ENCODE data around the gene TIMM10. TPM values are rescaled to one million over a fixed set of nuclear protein-coding genes. Genes with fewer than 3 reads are reported as not detected.
A peak's percentile ranks its signal among the peaks of the same experiment; 100 is the strongest.

The TIMM10 gene
- total RNA-seq, 2 donors from 2014 or later = 17.0 to 19.1 TPM

DNA sequence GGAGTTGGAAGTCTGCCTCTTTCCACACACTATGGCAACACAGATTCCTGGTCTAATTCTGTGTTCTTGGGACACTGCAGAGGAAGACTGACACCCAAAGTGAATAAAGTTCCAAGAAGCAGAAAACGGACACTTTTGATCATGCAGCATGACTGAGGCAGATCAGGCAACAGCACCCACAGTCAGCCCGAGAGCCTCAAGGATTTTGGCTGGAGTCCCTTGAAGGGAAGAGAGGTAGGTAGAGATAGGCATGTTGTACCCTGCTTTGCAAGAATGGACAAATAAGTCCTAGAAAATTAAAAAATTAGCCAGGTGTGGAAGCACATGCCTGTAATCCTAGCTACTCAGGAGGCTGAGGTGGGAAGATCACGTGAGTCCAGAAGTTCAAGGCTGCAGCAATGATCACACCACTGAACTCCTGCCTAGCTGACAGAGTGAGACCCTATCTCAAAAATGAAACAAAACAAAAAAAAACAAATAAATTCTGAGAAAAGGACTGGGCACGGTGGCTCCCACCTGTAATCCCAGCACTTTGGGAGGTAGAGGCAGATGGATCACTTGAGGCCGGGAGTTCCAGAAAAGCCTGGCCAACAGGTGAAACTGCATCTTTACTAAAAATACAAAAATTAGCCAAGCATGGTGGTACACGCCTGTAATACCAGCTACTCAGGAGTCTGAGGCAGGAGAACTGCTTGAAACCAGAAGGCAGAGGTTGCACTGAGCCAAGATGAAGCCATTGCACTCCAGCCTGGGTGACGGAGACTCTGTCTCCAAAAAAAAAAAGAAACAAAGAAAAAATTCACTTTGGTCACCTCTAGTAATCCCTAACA is 22.0 kb downstream of the TIMM10 start:
- DNase-seq (no peak), ATAC-seq (no peak)
- Mint-ChIP-seq H3K27ac (no peak overlapping the region), H3K4me3 (no peak overlapping the region), H3K36me3 (ENCODE audit: low read depth) (no peaks in the 10 kb centered on the region), H3K4me1 (peaks cover 12% of the 10 kb centered on the region), H3K27me3 (no peaks in the 10 kb centered on the region)
- no peaks in the 10 kb centered on the region for H3K9me3 ChIP-seq (ENCODE audit: control insufficient read depth, low read length, poor library complexity, severe bottlenecking)

DNA sequence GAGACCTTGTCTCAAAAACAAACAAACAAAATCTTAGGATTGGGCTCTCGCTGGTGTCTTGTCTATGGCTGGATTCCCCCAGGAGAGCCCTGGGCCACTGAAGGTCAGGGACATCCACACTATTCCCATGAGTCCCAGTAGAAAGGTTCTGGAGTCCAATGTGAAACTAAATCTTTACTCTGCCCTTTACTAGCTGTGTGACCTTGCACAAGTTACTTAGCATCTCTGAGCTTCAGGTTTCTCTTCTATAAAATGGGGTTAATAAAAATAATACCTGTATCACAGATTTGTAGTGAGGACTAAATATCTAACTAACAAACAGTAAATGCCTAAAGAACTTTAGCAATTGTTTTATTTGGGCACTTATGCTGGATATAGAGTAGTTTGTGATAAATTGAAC is 24.0 kb downstream of the TIMM10 start:
- no peaks in the 10 kb centered on the region for H3K27me3 Mint-ChIP-seq

DNA sequence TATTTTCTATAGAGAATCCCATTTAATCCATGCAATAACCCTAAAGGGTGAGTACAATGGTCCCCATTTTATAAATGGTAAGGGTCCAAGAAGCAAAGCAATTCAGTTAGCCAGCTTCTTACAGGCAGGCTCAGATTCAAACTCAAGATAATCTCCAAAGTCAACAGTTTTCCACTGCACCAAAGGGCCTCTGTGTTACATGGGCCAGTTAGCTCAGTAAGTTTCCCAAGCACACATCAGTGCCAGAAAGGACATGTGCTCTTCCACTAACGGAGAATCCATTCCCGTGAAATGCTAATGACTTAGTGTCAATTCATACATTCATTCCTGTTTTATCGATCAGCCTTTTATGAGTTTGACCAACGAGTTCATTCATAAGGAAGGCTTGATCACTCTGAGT is 26.0 kb downstream of the TIMM10 start:
- DNase-seq = no peak
- no peak overlapping the region for H3K4me3 Mint-ChIP-seq
- H3K36me3 Mint-ChIP-seq (ENCODE audit: low read depth) = peaks cover 5% of the 10 kb centered on the region
- no peaks in the 10 kb centered on the region for H3K9me3 ChIP-seq (ENCODE audit: control insufficient read depth, low read length, poor library complexity, severe bottlenecking)
- H3K27me3 Mint-ChIP-seq = no peaks in the 10 kb centered on the region
- ATAC-seq = no peak
- peaks cover 10% of the 10 kb centered on the region for H3K4me1 Mint-ChIP-seq
- H3K27ac Mint-ChIP-seq = no peak overlapping the region

More for the DNA sequence above, 24.0 kb downstream of the TIMM10 start:
- H3K36me3 Mint-ChIP-seq (ENCODE audit: low read depth) = no peaks in the 10 kb centered on the region
- H3K27ac Mint-ChIP-seq = no peak overlapping the region
- H3K9me3 ChIP-seq (ENCODE audit: control insufficient read depth, low read length, poor library complexity, severe bottlenecking) = no peaks in the 10 kb centered on the region
- H3K4me1 Mint-ChIP-seq = peaks cover 3% of the 10 kb centered on the region
- DNase-seq = no peak
- ATAC-seq = no peak
- no peak overlapping the region for H3K4me3 Mint-ChIP-seq

DNA sequence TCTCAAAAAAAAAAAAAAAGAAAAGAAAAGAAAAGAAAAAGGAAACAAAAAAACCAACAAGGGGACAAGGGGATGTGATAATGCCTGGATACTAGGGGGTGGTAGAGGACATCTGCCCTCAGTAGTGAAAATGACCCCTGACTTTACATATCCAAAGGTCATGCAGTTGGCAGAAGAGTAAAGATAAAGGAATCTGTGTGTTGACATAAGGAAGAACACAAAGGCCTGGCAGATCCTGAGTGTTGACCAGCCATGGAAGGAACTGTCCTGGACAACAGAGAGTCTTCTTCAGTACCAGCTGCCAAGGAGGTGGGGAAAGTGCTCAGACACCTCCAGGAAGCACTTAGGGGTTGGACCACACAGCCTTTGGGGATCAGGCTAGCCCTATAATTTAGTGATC is 27.7 kb downstream of the TIMM10 start:
- no peaks in the 10 kb centered on the region for H3K27me3 Mint-ChIP-seq
- no peak overlapping the region for H3K4me3 Mint-ChIP-seq
- ATAC-seq (no peak), DNase-seq (no peak)
- H3K4me1 Mint-ChIP-seq = peaks cover 10% of the 10 kb centered on the region
- no peak overlapping the region for H3K27ac Mint-ChIP-seq
- no peaks in the 10 kb centered on the region for H3K9me3 ChIP-seq (ENCODE audit: control insufficient read depth, low read length, poor library complexity, severe bottlenecking)
- H3K36me3 Mint-ChIP-seq (ENCODE audit: low read depth) = peaks cover 5% of the 10 kb centered on the region

DNA sequence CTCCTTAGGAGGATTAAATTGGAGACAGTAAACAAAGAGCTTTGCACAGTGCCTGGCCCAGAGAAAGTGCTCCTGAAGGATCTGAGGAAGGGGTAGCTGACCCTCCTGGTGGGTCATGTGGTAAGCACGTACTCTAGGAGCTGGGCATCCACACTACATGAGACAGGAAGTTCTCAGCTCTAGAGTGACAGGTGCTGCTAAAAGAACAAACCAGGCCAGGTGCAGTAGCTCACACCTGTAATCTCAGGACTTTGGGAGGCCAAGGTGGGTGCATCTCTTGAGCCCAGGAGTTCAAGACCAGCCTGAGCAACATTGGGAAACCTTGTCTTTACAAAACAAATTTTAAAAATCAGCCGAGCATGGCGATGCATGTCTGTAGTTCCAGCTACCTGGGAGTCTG is 28.2 kb downstream of the TIMM10 start:
- H3K36me3 Mint-ChIP-seq (ENCODE audit: low read depth) = peaks cover 5% of the 10 kb centered on the region
- no peaks in the 10 kb centered on the region for H3K9me3 ChIP-seq (ENCODE audit: control insufficient read depth, low read length, poor library complexity, severe bottlenecking)
- H3K27me3 Mint-ChIP-seq = no peaks in the 10 kb centered on the region
- no peak overlapping the region for H3K4me3 Mint-ChIP-seq
- ATAC-seq = no peak
- peaks cover 7% of the 10 kb centered on the region for H3K4me1 Mint-ChIP-seq
- H3K27ac Mint-ChIP-seq = no peak overlapping the region
- no peak for DNase-seq

DNA sequence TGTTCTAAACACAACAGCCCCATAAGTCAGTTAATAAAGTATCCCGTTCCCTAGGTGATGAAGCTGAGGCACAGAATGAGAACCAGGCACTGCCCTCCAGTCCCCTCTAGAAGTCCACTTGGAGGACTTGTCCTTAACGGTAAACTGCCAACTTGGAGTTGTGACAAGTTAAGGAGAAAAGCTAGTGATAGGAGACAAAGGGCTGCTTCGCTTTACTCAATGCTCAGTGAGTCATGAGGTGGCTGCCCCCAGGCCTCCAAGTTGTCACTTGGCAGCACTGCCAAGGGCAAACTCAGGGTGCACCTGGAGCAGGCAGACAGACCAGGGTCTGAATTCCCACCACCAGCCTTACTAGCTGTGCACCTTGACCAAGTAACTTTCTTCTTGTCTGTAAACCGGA is 28.6 kb downstream of the TIMM10 start:
- no peak for DNase-seq
- Mint-ChIP-seq H3K27ac (no peak overlapping the region), H3K27me3 (no peaks in the 10 kb centered on the region), H3K4me1 (peaks cover 7% of the 10 kb centered on the region), H3K4me3 (no peak overlapping the region), H3K36me3 (ENCODE audit: low read depth) (peaks cover 5% of the 10 kb centered on the region)
- no peaks in the 10 kb centered on the region for H3K9me3 ChIP-seq (ENCODE audit: control insufficient read depth, low read length, poor library complexity, severe bottlenecking)
- no peak for ATAC-seq

DNA sequence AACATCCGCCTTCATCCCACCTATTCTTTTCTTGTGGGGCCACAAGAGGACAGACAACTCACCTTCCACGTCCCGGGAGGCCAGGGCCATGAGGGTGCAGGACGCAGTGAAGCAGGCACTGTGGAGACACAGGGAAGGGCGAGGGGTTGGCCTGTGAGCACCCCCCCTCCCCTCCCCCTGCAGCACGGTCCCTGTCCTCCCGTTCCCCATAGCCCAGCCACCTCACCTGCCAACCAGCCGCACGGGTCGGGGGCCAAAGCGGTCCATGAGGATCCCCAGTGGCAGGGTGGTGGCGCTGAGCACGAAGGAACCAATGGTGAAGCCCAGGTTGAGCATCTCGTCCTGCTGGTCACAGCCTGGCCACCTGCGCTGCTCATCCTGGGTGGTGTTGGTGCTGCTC is 29.6 kb downstream of the TIMM10 start:
- H3K4me3 Mint-ChIP-seq = no peak overlapping the region
- no peaks in the 10 kb centered on the region for H3K27me3 Mint-ChIP-seq
- no peak overlapping the region for H3K27ac Mint-ChIP-seq

DNA sequence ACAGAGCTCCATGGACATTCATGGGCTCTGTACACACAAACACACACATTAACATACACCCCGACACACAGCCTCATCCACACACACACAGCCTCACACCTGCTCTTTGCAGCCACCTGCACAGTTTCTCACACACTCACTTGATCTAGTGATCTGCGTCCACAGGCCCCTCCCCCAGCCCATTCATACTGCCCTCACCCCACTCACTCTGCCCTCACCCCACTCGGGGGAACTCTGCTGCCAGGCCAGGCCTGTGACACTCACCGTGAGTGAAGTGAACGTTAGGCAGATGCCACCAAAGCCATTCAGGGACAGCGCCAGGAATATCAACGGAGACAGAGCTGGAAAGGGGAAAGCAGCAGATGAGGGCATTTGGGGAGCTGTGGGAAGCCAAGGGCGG is 30.0 kb downstream of the TIMM10 start:
- Mint-ChIP-seq H3K27me3 (no peaks in the 10 kb centered on the region), H3K27ac (peak overlapping the region; percentile 4), H3K36me3 (ENCODE audit: low read depth) (peaks cover 5% of the 10 kb centered on the region), H3K4me1 (peaks cover 7% of the 10 kb centered on the region), H3K4me3 (no peak overlapping the region)
- no peak for DNase-seq
- no peak for ATAC-seq
- H3K9me3 ChIP-seq (ENCODE audit: control insufficient read depth, low read length, poor library complexity, severe bottlenecking) = no peaks in the 10 kb centered on the region

More for the DNA sequence above, 29.6 kb downstream of the TIMM10 start:
- ATAC-seq = no peak
- peaks cover 5% of the 10 kb centered on the region for H3K36me3 Mint-ChIP-seq (ENCODE audit: low read depth)
- H3K9me3 ChIP-seq (ENCODE audit: control insufficient read depth, low read length, poor library complexity, severe bottlenecking) = no peaks in the 10 kb centered on the region
- H3K4me1 Mint-ChIP-seq = peaks cover 7% of the 10 kb centered on the region
- no peak for DNase-seq

DNA sequence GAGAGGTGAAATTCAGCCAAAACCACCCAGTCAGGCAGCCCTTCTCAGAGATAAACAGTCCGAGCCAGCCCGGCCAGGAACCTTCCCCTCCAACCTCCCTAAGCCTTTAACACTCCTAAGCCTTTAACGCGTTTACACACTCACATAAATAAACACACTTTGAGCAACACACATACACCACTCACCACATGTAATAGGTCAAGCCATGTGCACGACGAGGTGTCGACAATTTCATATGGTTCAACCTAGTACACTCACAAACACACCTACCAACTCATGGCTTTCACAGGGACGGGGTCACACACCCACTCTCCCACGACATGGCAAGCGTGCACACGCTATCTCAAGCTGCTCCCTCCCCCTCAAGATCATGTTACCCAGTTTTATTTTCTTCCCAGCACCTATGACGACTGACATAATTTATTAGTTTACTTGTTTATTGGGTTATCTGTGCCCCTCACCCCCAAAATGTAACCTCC is 30.5 kb downstream of the TIMM10 start:
- no peak for DNase-seq
- peak overlapping the region; percentile 4 for H3K27ac Mint-ChIP-seq

DNA sequence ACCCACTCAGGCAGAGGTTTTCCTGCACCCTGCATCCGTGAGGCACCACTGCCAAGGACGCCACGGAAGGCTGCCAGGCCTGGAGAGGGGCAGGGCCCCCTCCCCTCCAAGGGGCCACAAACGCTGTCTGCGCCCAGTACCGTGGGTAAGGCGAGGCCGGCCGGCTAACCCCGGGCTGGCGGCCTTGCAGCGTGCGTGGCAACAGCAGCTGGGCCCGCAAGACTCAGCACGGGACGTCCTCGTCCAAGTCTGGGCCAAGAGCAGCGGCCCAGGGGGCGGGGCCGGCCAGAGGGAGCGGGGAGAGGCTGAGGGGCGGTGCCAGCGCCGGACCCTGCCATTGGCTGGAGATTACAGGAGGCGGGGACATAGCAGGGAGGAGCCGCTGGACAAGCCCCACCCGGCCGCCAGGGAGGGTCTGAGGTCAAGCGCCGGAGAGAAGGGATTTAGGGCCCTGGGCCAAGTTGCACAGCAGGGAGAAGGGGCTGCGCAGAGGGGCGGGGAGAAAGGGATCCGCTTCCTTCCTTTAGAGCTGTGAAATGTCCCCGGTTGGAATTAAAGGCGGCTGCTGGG is 31.1 kb downstream of the TIMM10 start:
- no peaks in the 10 kb centered on the region for H3K9me3 ChIP-seq (ENCODE audit: control insufficient read depth, low read length, poor library complexity, severe bottlenecking)
- no peak overlapping the region for H3K27ac Mint-ChIP-seq
- H3K36me3 Mint-ChIP-seq (ENCODE audit: low read depth) = peaks cover 5% of the 10 kb centered on the region
- H3K4me3 Mint-ChIP-seq = no peak overlapping the region
- no peak for DNase-seq
- no peaks in the 10 kb centered on the region for H3K27me3 Mint-ChIP-seq
- peaks cover 7% of the 10 kb centered on the region for H3K4me1 Mint-ChIP-seq
- ATAC-seq = peak; percentile 61

More for the DNA sequence above, 30.5 kb downstream of the TIMM10 start:
- ATAC-seq = no peak
- H3K36me3 Mint-ChIP-seq (ENCODE audit: low read depth) = peaks cover 5% of the 10 kb centered on the region
- no peaks in the 10 kb centered on the region for H3K9me3 ChIP-seq (ENCODE audit: control insufficient read depth, low read length, poor library complexity, severe bottlenecking)
- no peaks in the 10 kb centered on the region for H3K27me3 Mint-ChIP-seq
- peaks cover 7% of the 10 kb centered on the region for H3K4me1 Mint-ChIP-seq
- H3K4me3 Mint-ChIP-seq = peak overlapping the region; percentile 55

DNA sequence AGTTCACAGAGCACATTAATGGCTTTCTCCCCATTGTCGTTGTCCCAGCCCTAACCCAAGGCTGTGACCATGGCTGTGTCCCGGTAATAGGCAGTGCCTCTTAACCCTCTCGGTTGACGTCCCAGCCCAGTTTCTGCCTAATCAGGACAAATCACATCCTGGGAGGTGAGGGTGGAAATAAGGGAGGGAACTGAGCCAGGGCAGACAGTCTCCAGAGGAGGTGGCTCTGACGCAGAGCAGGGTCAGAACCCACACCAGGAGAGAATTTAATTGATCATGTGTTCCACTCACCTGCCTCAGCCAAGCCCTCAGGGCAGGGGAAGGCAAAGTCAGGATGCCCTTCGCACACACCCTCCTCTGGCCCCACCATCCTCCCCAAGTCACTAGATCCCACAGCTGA is 32.0 kb downstream of the TIMM10 start:
- Mint-ChIP-seq H3K36me3 (ENCODE audit: low read depth) (peaks cover 5% of the 10 kb centered on the region), H3K4me3 (no peak overlapping the region), H3K27ac (no peak overlapping the region), H3K4me1 (peaks cover 8% of the 10 kb centered on the region), H3K27me3 (no peaks in the 10 kb centered on the region)
- no peaks in the 10 kb centered on the region for H3K9me3 ChIP-seq (ENCODE audit: control insufficient read depth, low read length, poor library complexity, severe bottlenecking)
- ATAC-seq (no peak), DNase-seq (no peak)

DNA sequence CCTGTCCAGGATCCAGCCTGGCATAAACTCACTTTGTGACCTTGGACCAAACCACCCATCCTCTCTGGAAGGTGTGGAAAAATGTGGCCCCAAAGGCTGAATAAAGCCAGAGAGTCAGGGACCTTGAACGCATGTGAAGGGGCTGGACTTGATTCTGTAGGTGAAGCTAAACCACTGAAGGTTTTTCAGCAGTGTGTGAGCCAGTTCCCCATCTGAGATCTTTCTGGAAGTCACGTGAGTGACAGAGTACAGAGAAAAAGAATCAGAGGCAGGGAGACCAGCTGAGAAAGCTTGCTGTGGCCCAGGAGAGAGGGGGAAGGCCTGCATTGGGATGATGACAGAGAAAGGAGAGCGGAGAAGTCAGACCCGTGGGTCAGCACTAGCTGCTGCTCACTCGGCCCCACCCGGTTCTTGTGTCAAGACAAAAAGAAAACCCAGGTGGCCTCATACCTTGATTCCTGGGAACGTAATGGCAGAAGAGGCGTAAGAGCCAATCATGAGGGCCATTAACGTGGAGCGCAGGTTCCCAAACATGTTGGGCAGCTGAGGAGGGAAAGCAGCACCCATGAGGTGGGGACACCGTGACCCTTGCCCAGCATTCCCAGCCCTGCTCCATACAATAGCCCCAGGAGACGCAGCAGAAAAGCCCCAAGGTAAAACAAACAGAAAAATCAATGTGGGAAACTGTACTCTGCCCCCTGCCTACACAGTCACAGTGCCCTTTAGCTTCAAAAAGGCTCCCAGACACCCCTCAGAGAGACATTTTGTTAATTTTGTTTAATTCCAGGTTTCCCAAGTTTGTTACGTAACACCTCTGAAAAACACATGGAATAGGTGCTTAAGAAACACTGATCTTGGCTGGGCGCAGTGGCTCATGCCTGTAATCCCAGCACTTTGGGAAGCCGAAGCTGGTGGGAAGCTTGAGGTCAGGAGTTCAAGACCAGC is 33.0 kb downstream of the TIMM10 start:
- H3K4me3 Mint-ChIP-seq = no peak overlapping the region
- no peaks in the 10 kb centered on the region for H3K9me3 ChIP-seq (ENCODE audit: control insufficient read depth, low read length, poor library complexity, severe bottlenecking)
- no peak overlapping the region for H3K27ac Mint-ChIP-seq
- H3K4me1 Mint-ChIP-seq = peaks cover 9% of the 10 kb centered on the region
- no peaks in the 10 kb centered on the region for H3K27me3 Mint-ChIP-seq
- ATAC-seq = no peak
- peaks cover 5% of the 10 kb centered on the region for H3K36me3 Mint-ChIP-seq (ENCODE audit: low read depth)
- DNase-seq = no peak
